ENCODE measurements around the gene PSME4.
"Not testable (repeated sequence)": the region's sequence is repeated elsewhere in the genome, so short reads cannot be mapped to it uniquely, and the experiment has no call there.

Gene PSME4

DNA sequence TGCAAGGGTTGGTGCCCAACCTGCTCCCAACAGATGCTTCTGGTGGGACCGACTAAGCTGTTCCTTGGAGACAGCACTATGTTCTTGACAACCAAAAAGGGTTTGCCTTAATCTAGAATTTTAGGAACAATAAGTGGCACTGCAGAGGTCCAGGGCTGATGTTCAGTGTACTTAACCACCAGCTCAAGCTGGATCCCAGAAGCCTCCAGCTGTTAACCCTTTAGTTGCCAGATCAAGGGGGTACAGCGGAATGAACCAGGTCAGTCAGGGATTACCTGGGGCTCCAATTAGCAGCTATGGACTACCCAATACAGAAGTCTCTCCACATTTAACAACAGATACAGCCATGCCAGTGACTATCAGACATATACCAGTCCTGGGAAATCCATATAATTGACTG lies 114.5 kb downstream of the PSME4 start:
- Histone ChIP-seq H3K36me3 (ENCODE audit: insufficient read depth, low read depth, low read length) (peaks cover 26% of the 10 kb centered on the region; the same call in 1 of the 2 replicates), H3K4me1 (ENCODE audit: insufficient read depth, low read length) (no peaks in the 10 kb centered on the region), H3K9ac (ENCODE audit: low read depth, low read length) (no peak overlapping the region), H3K27ac (ENCODE audit: low read length) (no peak overlapping the region), H3K4me3 (ENCODE audit: low read length) (no peak overlapping the region), H3K9me3 (ENCODE audit: insufficient read depth, low read depth, low read length) (no peaks in the 10 kb centered on the region), H3K27me3 (ENCODE audit: insufficient read depth, low read length) (no peaks in the 10 kb centered on the region)

DNA sequence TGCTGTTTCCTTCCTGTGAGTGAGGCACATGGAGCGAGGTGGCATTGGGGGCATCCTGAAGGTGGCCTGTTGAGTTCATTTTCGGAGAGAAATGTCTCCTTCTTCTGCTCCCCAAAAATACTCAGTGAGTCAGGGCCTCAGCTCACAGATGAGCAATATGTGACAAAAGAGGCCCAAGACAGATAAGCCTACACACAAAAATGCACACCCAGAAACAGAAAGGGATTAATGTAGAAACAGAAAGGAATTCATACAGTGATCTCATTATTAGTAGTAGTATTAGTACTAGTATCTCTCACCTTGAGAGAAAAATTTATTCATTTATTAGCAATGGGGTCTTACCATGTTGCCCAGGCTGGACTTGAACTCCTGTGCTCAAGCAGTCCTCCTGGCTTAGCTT lies 116.1 kb downstream of the PSME4 start:
- H3K9me3 ChIP-seq (ENCODE audit: insufficient read depth, low read depth, low read length), result no peaks in the 10 kb centered on the region
- H3K36me3 ChIP-seq (ENCODE audit: insufficient read depth, low read depth, low read length), result peaks cover 21% of the 10 kb centered on the region; the same call in 1 of the 2 replicates
- no peaks in the 10 kb centered on the region for H3K27me3 ChIP-seq (ENCODE audit: insufficient read depth, low read length)
- H3K27ac ChIP-seq (ENCODE audit: low read length), result no peak overlapping the region
- H3K9ac ChIP-seq (ENCODE audit: low read depth, low read length), result no peak overlapping the region
- no peak overlapping the region for H3K4me3 ChIP-seq (ENCODE audit: low read length)
- H3K4me1 ChIP-seq (ENCODE audit: insufficient read depth, low read length), result no peaks in the 10 kb centered on the region

DNA sequence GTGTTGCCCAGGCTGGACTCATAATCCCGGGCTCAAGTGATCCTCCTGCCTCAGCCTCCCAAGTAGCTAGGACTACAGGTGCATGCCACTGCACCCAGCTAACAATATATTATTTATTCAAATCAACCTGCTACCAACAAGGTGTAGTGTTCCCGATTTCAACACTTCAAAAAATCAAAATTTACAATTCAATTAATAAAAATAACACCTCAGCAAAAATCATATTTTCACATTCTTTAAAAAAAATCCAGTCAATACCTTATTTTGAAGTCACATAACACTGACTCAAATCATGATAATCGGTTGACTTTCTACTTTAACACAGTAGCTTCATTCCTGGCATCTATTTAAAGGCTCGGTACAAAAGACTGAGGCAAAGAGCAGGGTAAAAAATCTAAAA lies 118.3 kb downstream of the PSME4 start:
- Histone ChIP-seq H3K27ac (ENCODE audit: low read length) (no peak overlapping the region), H3K9ac (ENCODE audit: low read depth, low read length) (no peak overlapping the region), H3K4me3 (ENCODE audit: low read length) (no peak overlapping the region), H3K27me3 (ENCODE audit: insufficient read depth, low read length) (no peaks in the 10 kb centered on the region), H3K4me1 (ENCODE audit: insufficient read depth, low read length) (no peaks in the 10 kb centered on the region), H3K9me3 (ENCODE audit: insufficient read depth, low read depth, low read length) (no peaks in the 10 kb centered on the region), H3K36me3 (ENCODE audit: insufficient read depth, low read depth, low read length) (peaks cover 21% of the 10 kb centered on the region; the same call in 1 of the 2 replicates)

GRCh38 chr2:53851052-53851757 lies 119.6 kb downstream of the PSME4 start:
- not testable (repeated sequence) for H3K9ac ChIP-seq (ENCODE audit: low read depth, low read length); H3K27ac ChIP-seq (ENCODE audit: low read length)

DNA sequence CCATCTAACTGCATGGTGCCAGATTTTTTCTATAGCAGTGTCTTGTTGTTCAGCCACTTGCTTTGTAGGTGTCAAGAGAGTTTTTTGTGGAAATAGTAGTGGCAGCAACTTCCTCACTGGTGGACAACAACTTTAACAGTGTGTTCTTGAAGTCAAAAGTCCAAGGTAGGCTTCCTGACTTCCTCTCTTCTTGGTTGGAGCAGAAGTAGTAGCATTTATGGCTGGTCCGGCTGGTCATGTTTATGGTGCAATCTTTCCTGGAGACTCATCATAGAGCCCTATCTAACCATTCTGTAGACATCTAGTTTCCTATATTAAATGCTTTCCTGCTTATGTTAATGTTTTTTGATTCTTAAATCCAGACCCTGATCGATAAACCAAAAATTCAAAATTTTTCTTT lies 122.7 kb downstream of the PSME4 start:
- no peak overlapping the region for H3K4me3 ChIP-seq (ENCODE audit: low read length)
- H3K36me3 ChIP-seq (ENCODE audit: insufficient read depth, low read depth, low read length), result peaks cover 5% of the 10 kb centered on the region; the same call in 1 of the 2 replicates

More at GRCh38 chr2:53851052-53851757, 119.6 kb downstream of the PSME4 start:
- H3K27me3 ChIP-seq (ENCODE audit: insufficient read depth, low read length); H3K4me3 ChIP-seq (ENCODE audit: low read length); H3K9me3 ChIP-seq (ENCODE audit: insufficient read depth, low read depth, low read length); H3K4me1 ChIP-seq (ENCODE audit: insufficient read depth, low read length): not testable (repeated sequence)
- H3K36me3 ChIP-seq (ENCODE audit: insufficient read depth, low read depth, low read length), result peaks cover 21% of the 10 kb centered on the region; the same call in 1 of the 2 replicates

GRCh38 chr2:53843595-53843994 lies 127.2 kb downstream of the PSME4 start:
- H3K4me3 ChIP-seq (ENCODE audit: low read length), result no peak overlapping the region
- H3K9ac ChIP-seq (ENCODE audit: low read depth, low read length), result no peak overlapping the region
- no peaks in the 10 kb centered on the region for H3K9me3 ChIP-seq (ENCODE audit: insufficient read depth, low read depth, low read length)
- no peaks in the 10 kb centered on the region for H3K27me3 ChIP-seq (ENCODE audit: insufficient read depth, low read length)
- no peak overlapping the region for H3K27ac ChIP-seq (ENCODE audit: low read length)
- H3K4me1 ChIP-seq (ENCODE audit: insufficient read depth, low read length), result no peaks in the 10 kb centered on the region
- H3K36me3 ChIP-seq (ENCODE audit: insufficient read depth, low read depth, low read length), result no peaks in the 10 kb centered on the region

More for the DNA sequence above, 122.7 kb downstream of the PSME4 start:
- no peaks in the 10 kb centered on the region for H3K9me3 ChIP-seq (ENCODE audit: insufficient read depth, low read depth, low read length)
- H3K9ac ChIP-seq (ENCODE audit: low read depth, low read length), result no peak overlapping the region
- H3K27me3 ChIP-seq (ENCODE audit: insufficient read depth, low read length), result no peaks in the 10 kb centered on the region
- no peaks in the 10 kb centered on the region for H3K4me1 ChIP-seq (ENCODE audit: insufficient read depth, low read length)
- no peak overlapping the region for H3K27ac ChIP-seq (ENCODE audit: low read length)

- no peaks in the 10 kb centered on the region for H3K4me1 ChIP-seq (ENCODE audit: insufficient read depth, low read length)
- H3K9me3 ChIP-seq (ENCODE audit: insufficient read depth, low read depth, low read length), result no peaks in the 10 kb centered on the region
- H3K9ac ChIP-seq (ENCODE audit: low read depth, low read length), result no peak overlapping the region
- no peaks in the 10 kb centered on the region for H3K27me3 ChIP-seq (ENCODE audit: insufficient read depth, low read length)
- no peak overlapping the region for H3K27ac ChIP-seq (ENCODE audit: low read length)
- no peak overlapping the region for H3K4me3 ChIP-seq (ENCODE audit: low read length)
- no peaks in the 10 kb centered on the region for H3K36me3 ChIP-seq (ENCODE audit: insufficient read depth, low read depth, low read length)
These were observed 127.9 kb downstream of the PSME4 start for GRCh38 chr2:53842891-53843290.

GRCh38 chr2:53841651-53842050 lies 129.1 kb downstream of the PSME4 start:
- H3K9me3 ChIP-seq (ENCODE audit: insufficient read depth, low read depth, low read length); H3K4me1 ChIP-seq (ENCODE audit: insufficient read depth, low read length); H3K36me3 ChIP-seq (ENCODE audit: insufficient read depth, low read depth, low read length); H3K9ac ChIP-seq (ENCODE audit: low read depth, low read length); H3K27ac ChIP-seq (ENCODE audit: low read length); H3K4me3 ChIP-seq (ENCODE audit: low read length); H3K27me3 ChIP-seq (ENCODE audit: insufficient read depth, low read length): not testable (repeated sequence)

DNA sequence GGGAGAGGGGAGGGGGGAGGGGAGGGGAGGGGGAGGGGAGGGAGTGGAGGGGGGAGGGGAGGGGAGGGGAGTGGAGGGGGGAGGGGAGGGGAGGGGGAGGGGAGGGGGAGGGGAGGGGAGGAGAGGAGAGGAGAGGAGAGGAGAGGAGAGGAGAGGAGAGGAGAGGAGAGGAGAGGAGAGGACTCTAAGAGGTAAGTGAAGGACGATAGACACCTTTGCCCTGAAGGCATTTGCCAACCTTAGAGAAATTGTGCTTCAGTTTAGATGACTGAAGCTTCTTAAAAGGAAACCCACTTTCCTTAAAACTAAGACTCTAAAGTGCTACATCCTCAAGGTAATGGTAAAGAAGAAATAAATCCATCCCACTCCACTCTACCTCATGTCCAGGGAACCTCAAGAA lies 130.2 kb downstream of the PSME4 start:
- Histone ChIP-seq H3K36me3 (ENCODE audit: insufficient read depth, low read depth, low read length) (no peaks in the 10 kb centered on the region), H3K4me3 (ENCODE audit: low read length) (no peak overlapping the region), H3K9me3 (ENCODE audit: insufficient read depth, low read depth, low read length) (no peaks in the 10 kb centered on the region), H3K9ac (ENCODE audit: low read depth, low read length) (no peak overlapping the region), H3K27ac (ENCODE audit: low read length) (no peak overlapping the region), H3K27me3 (ENCODE audit: insufficient read depth, low read length) (no peaks in the 10 kb centered on the region), H3K4me1 (ENCODE audit: insufficient read depth, low read length) (no peaks in the 10 kb centered on the region)

- peaks cover 22% of the 10 kb centered on the region for H3K4me1 ChIP-seq (ENCODE audit: insufficient read depth, low read length)
- H3K4me3 ChIP-seq (ENCODE audit: low read length); H3K9ac ChIP-seq (ENCODE audit: low read depth, low read length): not testable (repeated sequence)
These were observed 140.9 kb downstream of the PSME4 start for GRCh38 chr2:53829980-53830290.

DNA sequence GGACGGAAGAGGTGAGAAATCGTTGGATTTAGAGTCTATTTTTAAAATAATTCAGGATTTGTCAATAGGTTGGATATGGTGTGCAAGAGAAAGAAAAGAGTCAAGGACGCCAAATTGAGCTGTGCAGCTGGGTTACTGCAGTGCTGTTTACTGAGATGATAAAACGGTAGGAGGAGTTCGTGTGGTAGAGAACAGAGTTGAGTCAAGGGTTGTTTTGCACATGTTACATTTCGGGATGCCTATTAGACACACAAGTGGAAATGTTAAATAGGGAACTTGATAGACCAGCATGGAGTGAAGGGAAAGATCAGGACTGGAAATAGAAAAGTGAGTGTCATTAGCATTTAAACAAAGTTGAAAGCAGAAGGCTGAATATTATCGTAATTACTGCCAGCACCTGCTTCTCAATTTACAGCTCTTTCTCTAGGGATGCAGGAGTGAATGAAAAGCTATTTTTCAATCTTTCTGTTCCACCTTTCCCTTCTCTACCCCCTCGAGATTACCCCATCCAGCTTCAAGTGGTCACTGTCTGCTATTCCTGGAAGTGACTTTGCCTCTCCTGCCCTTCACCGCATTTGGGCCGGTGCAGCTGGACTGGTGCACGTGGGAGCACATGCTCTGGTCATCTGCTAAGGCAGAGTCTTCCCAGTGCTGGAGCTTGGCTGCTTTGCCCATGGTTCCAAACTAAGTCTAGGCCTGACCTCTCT lies 141.4 kb downstream of the PSME4 start:
- no peak overlapping the region for H3K27ac ChIP-seq (ENCODE audit: low read length)
- H3K9me3 ChIP-seq (ENCODE audit: insufficient read depth, low read depth, low read length), result no peaks in the 10 kb centered on the region
- no peak overlapping the region for H3K4me3 ChIP-seq (ENCODE audit: low read length)
- peaks cover 22% of the 10 kb centered on the region for H3K4me1 ChIP-seq (ENCODE audit: insufficient read depth, low read length)
- H3K9ac ChIP-seq (ENCODE audit: low read depth, low read length), result no peak overlapping the region
- H3K36me3 ChIP-seq (ENCODE audit: insufficient read depth, low read depth, low read length), result no peaks in the 10 kb centered on the region
- H3K27me3 ChIP-seq (ENCODE audit: insufficient read depth, low read length), result no peaks in the 10 kb centered on the region

More at GRCh38 chr2:53829980-53830290, 140.9 kb downstream of the PSME4 start:
- H3K27me3 ChIP-seq (ENCODE audit: insufficient read depth, low read length); H3K27ac ChIP-seq (ENCODE audit: low read length); H3K36me3 ChIP-seq (ENCODE audit: insufficient read depth, low read depth, low read length); H3K9me3 ChIP-seq (ENCODE audit: insufficient read depth, low read depth, low read length): not testable (repeated sequence)

DNA sequence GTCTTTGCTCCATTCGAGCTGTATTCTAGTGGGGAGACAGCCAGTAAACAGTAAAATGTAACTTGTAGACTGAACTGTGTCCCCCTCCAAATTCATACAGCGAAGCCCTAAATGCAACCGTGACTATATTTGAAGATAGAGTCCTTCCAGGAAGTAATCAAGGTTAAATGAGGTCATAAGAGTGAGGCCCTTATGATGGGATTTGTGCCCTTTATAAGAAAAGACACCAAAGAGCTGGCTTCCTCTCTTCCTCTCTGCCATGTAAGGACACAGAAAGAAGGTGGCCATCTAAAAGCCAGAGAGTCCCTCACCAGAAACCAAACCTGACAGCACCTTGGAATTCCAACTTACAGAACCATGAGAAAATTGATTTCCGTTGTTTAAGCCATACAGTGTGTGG lies 142.5 kb downstream of the PSME4 start:
- peaks cover 22% of the 10 kb centered on the region for H3K4me1 ChIP-seq (ENCODE audit: insufficient read depth, low read length)
- no peaks in the 10 kb centered on the region for H3K36me3 ChIP-seq (ENCODE audit: insufficient read depth, low read depth, low read length)
- H3K27ac ChIP-seq (ENCODE audit: low read length), result no peak overlapping the region
- no peak overlapping the region for H3K4me3 ChIP-seq (ENCODE audit: low read length)
- H3K9me3 ChIP-seq (ENCODE audit: insufficient read depth, low read depth, low read length), result no peaks in the 10 kb centered on the region
- H3K9ac ChIP-seq (ENCODE audit: low read depth, low read length), result no peak overlapping the region
- H3K27me3 ChIP-seq (ENCODE audit: insufficient read depth, low read length), result no peaks in the 10 kb centered on the region
